GM21576 (cell line): Measurements from ENCODE around the gene DCAF12.

ENCODE experiments used
- ATAC-seq: cut with Tn5 transposase; IDR thresholded peaks from one replicate; pipeline ENCODE4 v1.9.1; 2021; ENCODE audit warnings: mild to moderate bottlenecking, moderate library complexity; ENCODE audit not compliant: unreplicated experiment

Gene DCAF12

GRCh38 chr9:34127035-34127948 lies 794 bp upstream of the DCAF12 start:
- no peak for ATAC-seq

- no peak for ATAC-seq
Observed at GRCh38 chr9:34125681-34126206, 754 bp downstream of the DCAF12 start.

- ATAC-seq, result no peak
Observed at GRCh38 chr9:34124926-34125325, 1.6 kb downstream of the DCAF12 start.

- ATAC-seq, result peak; percentile 8
Observed at GRCh38 chr9:34124099-34124498, 2.4 kb downstream of the DCAF12 start.

- ATAC-seq, result peak; percentile 37
Observed at GRCh38 chr9:34123682-34124081, 2.8 kb downstream of the DCAF12 start.

- no peak for ATAC-seq
Observed at GRCh38 chr9:34121996-34122395, 4.5 kb downstream of the DCAF12 start.

- no peak for ATAC-seq
Observed at GRCh38 chr9:34119713-34120112, 6.8 kb downstream of the DCAF12 start.

DNA sequence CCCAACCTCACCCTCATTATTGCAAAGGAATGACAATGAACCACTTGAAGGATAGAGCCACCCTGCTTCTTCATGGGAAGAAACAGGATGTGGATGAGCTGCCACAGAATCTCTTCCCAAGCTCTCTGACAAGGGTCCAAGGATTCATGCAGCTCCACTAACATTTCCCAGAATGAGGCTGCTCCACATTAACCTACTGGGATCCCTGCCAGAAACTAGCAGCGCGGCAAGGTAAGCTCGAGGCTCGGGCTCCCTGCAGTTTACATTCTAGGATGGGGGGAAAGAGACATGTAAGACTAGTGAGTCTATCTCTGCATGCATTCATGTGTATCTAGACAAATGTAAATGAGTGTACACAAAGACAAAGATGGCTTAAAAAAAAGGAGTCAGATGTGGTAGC lies 12.1 kb downstream of the DCAF12 start:
- no peak for ATAC-seq

- no peak for ATAC-seq
Observed at GRCh38 chr9:34106110-34106509, 20.4 kb downstream of the DCAF12 start.

DNA sequence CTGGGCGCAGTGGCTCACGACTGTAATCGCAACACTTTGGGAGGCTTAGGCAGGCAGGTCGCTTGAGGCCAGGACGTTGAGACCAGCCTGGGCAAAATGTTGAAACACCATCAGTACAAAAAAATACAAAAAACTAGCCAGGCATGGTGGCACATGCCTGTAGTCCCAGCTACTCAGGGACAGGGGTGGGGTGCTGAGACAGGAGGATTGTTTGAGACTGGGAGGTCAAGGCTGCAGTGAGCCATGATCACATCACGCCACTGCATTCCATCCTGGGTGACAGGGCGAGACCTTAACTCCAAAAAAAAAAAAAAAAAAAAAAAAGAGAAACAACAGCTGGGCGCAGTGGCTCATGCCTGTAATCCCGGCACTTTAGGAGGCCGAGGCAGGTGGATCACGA lies 23.7 kb downstream of the DCAF12 start:
- no peak for ATAC-seq

- ATAC-seq, result no peak
Observed at GRCh38 chr9:34098307-34098706, 28.2 kb downstream of the DCAF12 start.

- no peak for ATAC-seq
Observed at GRCh38 chr9:34097865-34098264, 28.6 kb downstream of the DCAF12 start.

- ATAC-seq, result no peak
Observed at GRCh38 chr9:34096751-34097150, 29.7 kb downstream of the DCAF12 start.

- ATAC-seq, result no peak
Observed at GRCh38 chr9:34093578-34093977, 32.9 kb downstream of the DCAF12 start.

DNA sequence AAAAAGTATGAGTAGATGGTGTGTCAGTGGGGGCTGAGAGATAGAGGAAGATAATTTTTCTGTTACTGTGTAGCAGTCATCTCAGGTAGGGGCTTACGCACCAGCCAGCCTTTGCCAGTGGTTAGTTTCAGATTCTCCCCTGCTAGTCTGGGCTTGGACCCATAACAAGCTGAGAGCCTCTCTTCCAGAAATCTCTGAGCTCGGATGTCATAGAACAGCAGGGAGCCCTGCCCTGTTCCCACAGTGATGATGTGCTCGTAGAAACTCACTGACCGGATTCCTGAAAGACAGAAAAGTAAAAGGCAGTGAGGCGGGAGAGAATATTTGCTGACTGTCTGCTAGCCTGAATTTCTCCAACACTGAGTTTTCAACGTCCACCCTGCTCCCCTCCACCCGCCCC lies 37.2 kb downstream of the DCAF12 start:
- ATAC-seq, result no peak

DNA sequence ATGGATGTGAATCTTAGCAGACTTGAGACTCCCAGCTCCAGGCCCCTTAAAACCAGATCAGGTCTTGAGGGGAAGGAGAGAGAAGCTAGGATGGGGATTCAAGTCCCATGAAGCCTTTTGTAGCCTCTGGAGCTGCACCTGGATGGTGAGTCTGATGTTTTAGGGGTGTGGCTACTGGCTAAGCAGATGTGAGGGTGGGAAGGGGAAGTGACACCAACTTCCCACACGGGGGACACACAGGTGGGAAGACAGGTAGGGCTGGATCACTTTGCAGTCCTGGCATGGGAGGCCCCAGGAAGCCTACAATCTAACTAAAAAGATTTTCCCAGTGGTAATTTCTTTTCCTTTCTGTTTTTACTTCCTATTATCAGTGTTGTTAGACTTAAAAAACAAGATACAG lies 39.1 kb downstream of the DCAF12 start:
- ATAC-seq, result no peak

GRCh38 chr9:34086864-34087263 lies 39.6 kb downstream of the DCAF12 start:
- no peak for ATAC-seq

- ATAC-seq, result no peak
Observed at GRCh38 chr9:34085581-34086500, 40.7 kb downstream of the DCAF12 start.

- no peak for ATAC-seq
Observed at GRCh38 chr9:34084562-34084961, 41.9 kb downstream of the DCAF12 start.

- no peak for ATAC-seq
Observed at GRCh38 chr9:34079181-34079580, 47.3 kb downstream of the DCAF12 start.

GRCh38 chr9:34072868-34073590 lies 53.5 kb downstream of the DCAF12 start:
- ATAC-seq, result no peak
